GM21576 (cell line): Measurements from ENCODE around the gene RRAGD.
"Not testable (repeated sequence)": the region's sequence is repeated elsewhere in the genome, so short reads cannot be mapped to it uniquely, and the experiment has no call there.

ENCODE experiments used
- ATAC-seq: cut with Tn5 transposase; IDR thresholded peaks from one replicate; pipeline ENCODE4 v1.9.1; 2021; ENCODE audit warnings: mild to moderate bottlenecking, moderate library complexity; ENCODE audit not compliant: unreplicated experiment

RRAGD gene

GRCh38 chr6:89411145-89412070 lies 665 bp downstream of the RRAGD start:
- ATAC-seq = peak; percentile 40

- no peak for ATAC-seq
These were observed 1.3 kb downstream of the RRAGD start for GRCh38 chr6:89410788-89411144.

- no peak for ATAC-seq
These were observed 1.8 kb downstream of the RRAGD start for GRCh38 chr6:89410231-89410761.

GRCh38 chr6:89409461-89410035 lies 2.5 kb downstream of the RRAGD start:
- no peak for ATAC-seq

- no peak for ATAC-seq
These were observed 5.9 kb downstream of the RRAGD start for GRCh38 chr6:89406141-89406540.

- no peak for ATAC-seq
These were observed 7.6 kb downstream of the RRAGD start for GRCh38 chr6:89404512-89404911.

- no peak for ATAC-seq
These were observed 9.3 kb downstream of the RRAGD start for GRCh38 chr6:89402776-89403175.

- ATAC-seq = no peak
These were observed 11.1 kb downstream of the RRAGD start for GRCh38 chr6:89400912-89401399.

- ATAC-seq = no peak
These were observed 12.0 kb downstream of the RRAGD start for GRCh38 chr6:89400050-89400449.

GRCh38 chr6:89398762-89399525 lies 13.1 kb downstream of the RRAGD start:
- ATAC-seq = no peak

GRCh38 chr6:89397884-89398283 lies 14.2 kb downstream of the RRAGD start:
- ATAC-seq = not testable (repeated sequence)

GRCh38 chr6:89393659-89394058 lies 18.4 kb downstream of the RRAGD start:
- ATAC-seq = no peak

- ATAC-seq = no peak
These were observed 19.2 kb downstream of the RRAGD start for GRCh38 chr6:89392823-89393222.

GRCh38 chr6:89388846-89389245 lies 23.2 kb downstream of the RRAGD start:
- ATAC-seq = no peak

GRCh38 chr6:89387516-89388201 lies 24.4 kb downstream of the RRAGD start:
- peak; percentile 94 for ATAC-seq

GRCh38 chr6:89386917-89387491 lies 25.1 kb downstream of the RRAGD start:
- peak; percentile 16 for ATAC-seq

- no peak for ATAC-seq
These were observed 26.2 kb downstream of the RRAGD start for GRCh38 chr6:89385846-89386245.

GRCh38 chr6:89385156-89385667 lies 26.9 kb downstream of the RRAGD start:
- peak; percentile 30 for ATAC-seq

- no peak for ATAC-seq
These were observed 31.0 kb downstream of the RRAGD start for GRCh38 chr6:89381031-89381430.

- no peak for ATAC-seq
These were observed 32.8 kb downstream of the RRAGD start for GRCh38 chr6:89379281-89379680.
